ENCODE measurements around the gene C9orf50.

- TF ChIP-seq CTCF (IDR thresholded peaks at IDR 0.05) (no peak), POLR2A (IDR thresholded peaks at IDR 0.05) (no peak)
Observed at GRCh38 chr9:129608561-129609481, 12.1 kb downstream of the C9orf50 start.
